Measurements from ENCODE around the gene SCN2B.

The SCN2B gene

GRCh38 chr11:118174006-118174567 is 2.4 kb downstream of the SCN2B start:
- no peak for DNase-seq

- no peak for DNase-seq
Observed at GRCh38 chr11:118172356-118172755, 4.1 kb downstream of the SCN2B start.

- DNase-seq, result peak; percentile 62
Observed at GRCh38 chr11:118171269-118172062, 5.0 kb downstream of the SCN2B start.

GRCh38 chr11:118170882-118171268 is 5.6 kb downstream of the SCN2B start:
- DNase-seq, result no peak

- DNase-seq, result no peak
Observed at GRCh38 chr11:118170231-118170630, 6.2 kb downstream of the SCN2B start.

GRCh38 chr11:118169300-118170140 is 6.9 kb downstream of the SCN2B start:
- no peak for DNase-seq

- DNase-seq, result no peak
Observed at GRCh38 chr11:118168751-118169150, 7.7 kb downstream of the SCN2B start.

- no peak for DNase-seq
Observed at GRCh38 chr11:118168316-118168715, 8.1 kb downstream of the SCN2B start.

GRCh38 chr11:118167906-118168305 is 8.5 kb downstream of the SCN2B start:
- no peak for DNase-seq

GRCh38 chr11:118167253-118167652 is 9.2 kb downstream of the SCN2B start:
- no peak for DNase-seq

- no peak for DNase-seq
Observed at GRCh38 chr11:118166641-118167040, 9.8 kb downstream of the SCN2B start.

GRCh38 chr11:118164885-118165284 is 11.6 kb downstream of the SCN2B start:
- no peak for DNase-seq

- DNase-seq, result no peak
Observed at GRCh38 chr11:118163494-118163893, 12.9 kb downstream of the SCN2B start.

GRCh38 chr11:118162846-118163245 is 13.6 kb downstream of the SCN2B start:
- no peak for DNase-seq

GRCh38 chr11:118161786-118162185 is 14.7 kb downstream of the SCN2B start:
- no peak for DNase-seq

GRCh38 chr11:118157186-118157895 is 19.1 kb downstream of the SCN2B start:
- no peak for DNase-seq

- DNase-seq, result no peak
Observed at GRCh38 chr11:118156531-118157185, 19.8 kb downstream of the SCN2B start.

GRCh38 chr11:118155776-118156530 is 20.5 kb downstream of the SCN2B start:
- DNase-seq, result no peak

GRCh38 chr11:118154641-118155040 is 21.8 kb downstream of the SCN2B start:
- no peak for DNase-seq

- DNase-seq, result no peak
Observed at GRCh38 chr11:118153976-118154375, 22.5 kb downstream of the SCN2B start.

GRCh38 chr11:118153516-118153915 is 22.9 kb downstream of the SCN2B start:
- DNase-seq, result no peak

Measured in inflammatory macrophage treated with lipopolysaccharide for 4 hours (primary cell).